Fibroblast of skin of right biceps (primary cell): ENCODE results near the gene TRAPPC6A.

Experiments
- DNase-seq: peaks from one replicate; pipeline ENCODE4 v3.0.0-alpha.2; 2013

Gene TRAPPC6A

DNA sequence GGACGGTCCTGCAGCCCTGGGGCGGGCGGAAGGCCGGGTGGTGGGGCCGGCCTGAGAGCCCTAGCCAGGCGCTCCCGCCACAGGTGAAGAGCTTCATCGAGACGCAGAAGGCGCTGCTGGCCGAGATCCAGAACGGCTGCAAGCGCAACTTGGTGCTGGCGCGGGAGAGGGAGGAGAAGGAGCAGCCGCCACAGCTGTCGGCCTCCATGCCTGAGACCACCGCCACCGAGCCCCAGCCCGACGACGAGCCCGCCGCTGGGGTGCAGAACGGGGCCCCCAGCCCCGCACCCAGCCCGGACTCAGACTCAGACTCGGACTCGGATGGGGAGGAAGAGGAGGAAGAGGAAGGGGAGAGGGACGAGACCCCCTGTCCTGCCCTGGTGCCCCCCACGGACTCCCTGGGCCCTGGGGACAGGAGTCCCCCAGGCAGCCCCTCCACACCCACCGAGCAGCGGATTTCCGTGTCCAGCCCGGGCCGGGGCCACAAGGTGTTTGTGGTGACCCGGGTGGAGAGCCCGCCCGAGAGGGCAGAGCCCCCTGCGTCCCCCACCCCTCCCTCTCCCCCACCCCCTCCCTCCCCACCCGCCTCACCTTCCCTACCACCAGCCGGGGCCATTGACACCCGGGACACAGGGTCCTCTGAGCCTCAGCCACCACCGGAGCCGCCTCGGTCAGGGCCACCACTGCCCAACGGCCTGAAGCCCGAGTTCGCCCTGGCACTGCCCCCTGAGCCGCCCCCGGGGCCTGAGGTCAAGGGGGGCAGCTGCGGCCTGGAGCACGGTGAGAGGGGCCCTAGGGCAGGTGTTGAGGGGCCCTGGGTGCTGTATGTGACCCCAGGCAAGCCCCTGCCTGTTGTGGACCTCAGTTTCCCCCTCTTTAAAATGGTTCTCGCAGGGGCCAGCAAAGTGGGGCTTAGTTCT lies 32.5 kb downstream of the TRAPPC6A start:
- no peak for DNase-seq

DNA sequence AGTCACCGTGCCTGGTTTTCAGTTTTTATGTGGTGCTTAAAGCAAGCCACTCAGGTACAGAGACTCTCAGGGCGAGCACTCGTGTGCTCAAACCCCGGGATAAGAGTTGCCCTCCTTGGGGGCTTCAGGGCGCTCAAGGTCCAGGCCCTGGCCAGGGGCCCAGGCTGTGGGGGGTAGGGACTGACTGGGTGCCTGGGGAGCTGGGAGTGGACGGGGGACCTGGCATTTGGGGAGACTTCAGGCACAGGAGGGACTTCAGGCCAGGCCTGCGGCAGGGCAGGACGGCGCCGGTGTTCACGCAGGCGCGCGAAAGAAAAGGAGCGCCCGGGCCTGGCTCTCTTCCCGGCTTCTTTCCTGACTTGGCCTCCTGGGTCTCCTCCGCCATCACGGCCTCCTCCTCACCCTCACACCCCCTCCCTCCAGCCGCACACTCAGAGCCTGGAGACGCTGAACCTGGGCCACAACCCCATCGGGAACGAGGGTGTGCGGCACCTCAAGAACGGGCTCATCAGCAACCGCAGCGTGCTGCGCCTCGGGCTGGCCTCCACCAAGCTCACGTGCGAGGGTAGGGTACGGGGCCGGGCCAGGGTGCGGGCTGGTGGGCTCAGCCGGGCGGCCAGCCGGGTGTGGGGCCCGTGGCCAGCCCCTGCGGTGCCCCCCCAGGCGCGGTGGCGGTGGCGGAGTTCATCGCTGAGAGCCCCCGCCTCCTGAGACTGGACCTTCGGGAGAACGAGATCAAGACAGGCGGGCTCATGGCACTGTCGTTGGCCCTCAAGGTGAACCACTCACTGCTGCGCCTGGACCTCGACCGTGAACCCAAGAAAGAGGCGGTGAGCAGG lies 33.4 kb downstream of the TRAPPC6A start:
- DNase-seq, result no peak

DNA sequence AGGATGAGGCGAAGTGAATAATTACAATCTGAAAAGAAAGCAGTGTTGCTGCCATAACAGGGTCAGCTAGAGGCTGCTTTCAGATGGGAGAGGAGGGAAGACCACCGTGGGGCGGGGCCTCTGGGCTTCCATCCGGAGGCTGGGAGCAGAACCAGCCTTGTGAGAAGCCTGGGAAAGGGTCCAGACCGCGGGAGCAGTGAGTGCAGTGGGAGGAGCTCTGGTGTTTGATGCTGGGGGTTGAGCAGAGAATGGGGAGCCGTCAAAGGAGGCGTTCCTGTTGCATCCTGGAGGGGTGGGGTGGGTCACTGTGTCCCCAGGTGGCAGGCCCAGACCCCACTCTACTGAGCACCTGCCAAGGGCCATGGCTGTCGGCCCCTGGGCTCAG lies 35.3 kb downstream of the TRAPPC6A start:
- no peak for DNase-seq

DNA sequence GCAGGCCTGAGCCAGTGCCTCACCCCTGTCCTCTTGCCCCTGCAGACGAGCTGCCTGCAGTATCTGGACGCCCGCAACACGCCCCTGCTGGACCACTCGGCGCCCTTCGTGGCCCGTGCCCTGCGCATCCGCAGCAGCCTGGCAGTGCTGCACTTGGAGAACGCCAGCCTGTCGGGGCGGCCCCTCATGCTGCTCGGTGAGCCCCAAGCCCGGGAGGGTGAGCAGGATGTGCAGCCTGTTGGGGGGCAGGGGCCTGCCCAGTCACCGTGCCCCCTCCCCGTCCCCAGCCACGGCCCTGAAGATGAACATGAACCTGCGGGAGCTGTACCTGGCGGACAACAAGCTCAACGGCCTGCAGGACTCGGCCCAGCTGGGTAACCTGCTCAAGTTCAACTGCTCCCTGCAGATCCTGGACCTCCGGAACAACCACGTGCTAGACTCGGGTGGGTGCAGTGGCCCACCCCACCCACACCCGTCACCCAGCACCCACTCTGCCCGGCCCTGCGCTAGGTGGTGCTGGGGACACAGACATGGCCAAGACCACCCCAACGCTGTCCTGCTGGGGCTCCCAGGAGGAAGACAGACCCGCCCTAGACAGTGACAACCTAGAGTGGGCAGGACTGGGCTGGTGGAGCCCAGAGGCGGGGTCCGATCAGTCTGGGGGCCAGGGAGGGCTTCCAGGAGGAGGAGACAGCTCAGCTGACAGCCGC lies 35.9 kb downstream of the TRAPPC6A start:
- DNase-seq, result no peak

DNA sequence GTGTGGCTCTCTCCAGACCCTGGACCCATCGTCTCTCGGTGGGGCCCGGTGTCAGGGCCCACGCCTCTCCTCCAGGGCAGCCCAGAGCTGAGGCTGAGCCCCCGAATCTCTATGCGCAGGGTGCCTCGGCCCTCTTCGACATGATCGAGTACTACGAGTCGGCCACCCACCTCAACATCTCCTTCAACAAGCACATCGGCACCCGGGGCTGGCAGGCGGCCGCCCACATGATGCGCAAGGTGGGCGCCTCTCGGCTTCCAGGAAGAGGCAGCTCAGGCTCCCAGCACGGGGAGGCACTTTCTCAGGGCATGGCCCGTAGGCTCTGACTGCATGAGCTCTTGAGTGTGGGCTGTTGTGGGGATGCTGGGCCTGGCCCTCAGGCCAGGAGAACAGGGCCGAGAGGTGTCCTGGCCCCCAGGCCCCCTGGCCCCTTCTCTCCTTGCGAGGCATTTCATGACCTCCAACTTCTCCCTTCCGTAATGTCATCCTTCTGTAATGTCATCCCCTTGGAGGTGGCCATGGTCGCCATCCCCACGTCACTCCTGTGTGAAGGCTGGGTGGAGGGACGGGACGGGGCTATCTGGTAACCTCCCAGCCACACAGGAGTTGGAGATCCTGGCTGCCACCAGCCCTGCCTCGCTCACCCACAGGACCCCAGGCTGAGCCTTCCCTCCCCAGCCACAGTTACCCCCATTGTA lies 36.7 kb downstream of the TRAPPC6A start:
- no peak for DNase-seq

DNA sequence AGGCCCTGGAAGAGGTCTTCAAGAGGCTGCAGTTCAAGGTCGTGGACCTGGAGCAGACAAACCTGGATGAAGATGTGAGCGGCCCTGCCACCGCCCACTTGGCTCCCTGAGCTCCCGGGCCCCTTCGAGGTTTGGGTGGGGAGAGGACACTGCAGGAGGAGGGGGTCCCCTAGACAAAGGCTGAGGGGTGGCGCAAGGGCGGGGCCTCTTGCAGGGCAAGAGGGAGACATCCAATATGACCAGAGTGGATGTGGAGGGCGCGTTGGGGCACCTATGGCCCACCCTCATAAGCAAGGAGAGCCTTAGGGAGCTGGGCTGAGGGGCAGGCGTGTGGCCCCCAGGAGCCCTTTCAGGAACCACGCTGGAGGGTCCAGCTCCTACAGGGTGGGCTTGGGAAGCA lies 37.5 kb downstream of the TRAPPC6A start:
- no peak for DNase-seq

DNA sequence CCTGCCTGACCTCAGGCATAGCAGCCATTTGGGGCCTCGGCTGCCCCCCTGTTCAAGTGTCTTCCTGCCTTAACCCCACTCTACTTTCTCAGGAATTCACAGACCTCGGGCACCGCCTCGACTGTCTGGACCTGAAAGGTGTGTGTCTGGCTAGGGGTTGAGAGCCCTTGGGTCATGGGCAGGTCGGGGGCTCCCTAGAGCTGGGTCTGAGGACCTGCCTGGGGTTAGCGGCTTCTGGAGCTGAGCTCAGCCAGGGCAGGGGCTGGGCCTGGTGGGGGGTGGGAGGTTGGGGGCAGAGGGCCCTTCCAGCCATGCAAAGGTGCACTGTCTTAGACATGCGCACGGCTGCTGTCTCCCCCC lies 37.9 kb downstream of the TRAPPC6A start:
- DNase-seq, result no peak

DNA sequence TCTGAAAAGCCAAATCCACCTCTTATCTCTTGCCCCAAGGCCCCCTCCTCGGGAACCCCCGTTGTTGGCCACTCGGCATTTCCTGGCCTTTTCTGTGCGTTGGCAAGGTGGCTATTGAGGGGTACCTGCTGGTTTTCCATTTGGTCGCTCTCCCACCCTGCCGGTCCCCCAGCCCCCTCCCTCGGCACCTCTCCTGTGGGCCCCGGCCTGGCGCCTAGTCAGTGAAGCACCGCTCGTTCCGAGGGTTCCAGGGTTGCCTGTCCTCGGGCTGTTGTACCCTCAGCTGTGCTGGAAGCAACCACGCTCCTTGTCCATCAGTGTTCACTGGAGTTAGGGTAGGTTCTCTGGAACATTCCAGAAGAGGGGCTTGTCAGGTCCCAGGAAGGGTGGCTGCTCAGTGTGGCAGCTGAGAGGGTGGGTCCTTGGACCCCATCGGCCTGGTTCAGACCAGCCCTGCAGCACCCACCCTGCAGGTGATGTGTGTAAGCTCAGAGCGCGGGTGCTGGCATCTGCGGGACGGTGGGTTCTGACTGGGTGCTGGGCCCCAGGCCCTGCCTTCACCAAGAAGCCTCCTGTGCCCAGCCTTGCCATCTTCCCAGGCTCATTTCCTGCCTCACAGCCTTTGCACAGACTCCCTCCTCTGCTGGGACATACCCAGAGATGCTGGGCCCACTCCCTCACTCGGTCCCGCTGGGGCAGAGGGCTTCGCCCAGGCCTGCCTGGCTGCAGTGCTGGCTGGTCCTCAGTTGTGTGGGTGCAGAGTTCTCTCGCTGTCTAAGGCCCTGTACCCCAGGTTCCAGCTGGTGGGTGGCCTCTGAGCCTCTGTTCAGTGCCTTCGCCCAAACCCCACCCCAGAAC lies 38.5 kb downstream of the TRAPPC6A start:
- DNase-seq, result no peak

DNA sequence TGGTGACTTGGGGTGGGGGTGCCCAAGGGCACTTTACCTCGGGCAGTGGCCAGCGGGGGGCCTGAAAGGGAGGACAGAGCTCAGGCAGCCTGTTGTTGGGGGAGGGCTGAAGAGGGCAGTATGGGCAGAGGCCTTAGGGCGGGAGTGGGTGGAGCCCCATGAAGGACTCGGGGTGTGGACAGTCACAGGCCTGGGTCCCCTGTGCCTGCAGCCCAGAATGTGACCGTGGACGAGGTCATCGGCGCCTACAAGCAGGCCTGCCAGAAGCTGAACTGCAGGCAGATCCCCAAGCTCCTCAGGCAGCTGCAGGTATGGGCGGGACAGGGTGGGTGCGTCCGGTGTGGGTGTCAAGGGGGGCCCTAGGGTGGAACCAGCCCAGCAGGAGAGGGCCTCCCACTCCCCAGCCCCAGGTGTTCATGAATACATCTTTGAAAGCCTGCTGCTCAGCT lies 39.7 kb downstream of the TRAPPC6A start:
- DNase-seq, result no peak

DNA sequence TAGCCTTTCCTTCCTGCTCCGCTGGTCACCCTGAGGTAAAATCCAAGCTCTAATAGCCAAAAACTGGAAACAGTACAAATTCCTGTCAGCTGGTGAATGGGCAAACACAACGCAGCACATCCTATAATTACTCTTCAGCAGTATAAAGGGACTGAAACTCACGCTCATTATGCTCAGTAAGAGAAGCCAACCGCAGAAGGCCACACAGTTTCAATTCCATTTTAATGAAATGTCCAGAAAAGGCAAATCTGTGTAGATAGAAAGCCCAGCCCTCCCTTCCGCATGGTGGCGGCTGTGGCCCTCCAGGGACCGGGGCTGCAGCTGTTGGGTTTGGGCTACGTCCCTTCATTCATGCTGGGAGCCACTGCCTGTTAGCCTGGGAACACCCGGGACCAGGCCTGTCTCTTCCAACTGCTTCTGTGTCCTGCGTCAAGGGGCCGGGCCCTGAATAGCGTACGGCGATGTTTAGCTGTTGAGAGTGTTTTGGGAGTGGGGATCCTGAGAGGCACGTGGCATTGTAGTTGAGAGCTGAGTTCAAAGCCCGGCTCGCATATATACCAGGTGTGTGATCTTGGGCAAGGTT lies 40.8 kb downstream of the TRAPPC6A start:
- no peak for DNase-seq

DNA sequence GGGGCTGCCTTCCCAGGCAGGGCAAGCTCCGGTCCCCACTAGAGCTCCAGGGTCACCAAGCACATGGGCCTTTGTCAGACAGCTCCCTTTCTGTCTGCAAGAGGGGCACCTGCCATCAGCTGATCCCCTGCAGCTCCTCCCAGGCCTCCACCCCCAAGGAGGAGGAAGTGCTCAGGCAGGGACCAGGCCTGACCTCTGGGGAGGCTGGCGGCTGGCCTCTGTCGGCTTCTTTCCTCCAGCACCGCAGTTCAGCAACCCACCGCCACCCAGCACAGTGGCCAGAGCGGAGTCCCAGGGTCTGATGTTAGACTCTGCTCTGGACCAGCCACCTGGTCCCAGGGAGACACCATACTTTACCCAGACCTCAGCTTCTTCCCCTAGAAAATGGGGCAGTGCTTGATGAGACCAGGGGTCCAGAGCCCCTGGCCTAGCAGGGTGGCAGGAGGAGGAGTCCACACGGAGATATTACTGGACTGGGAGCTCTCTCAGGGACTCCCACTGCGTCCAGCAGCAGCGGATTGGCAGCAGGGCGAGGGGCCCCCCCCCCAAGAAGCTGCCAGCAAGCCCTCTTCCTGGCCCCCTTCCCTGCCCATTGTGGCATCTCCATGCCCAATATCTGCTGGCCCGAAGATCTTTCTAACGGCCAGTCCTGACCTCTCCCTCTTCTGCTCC lies 41.4 kb downstream of the TRAPPC6A start:
- DNase-seq, result no peak

DNA sequence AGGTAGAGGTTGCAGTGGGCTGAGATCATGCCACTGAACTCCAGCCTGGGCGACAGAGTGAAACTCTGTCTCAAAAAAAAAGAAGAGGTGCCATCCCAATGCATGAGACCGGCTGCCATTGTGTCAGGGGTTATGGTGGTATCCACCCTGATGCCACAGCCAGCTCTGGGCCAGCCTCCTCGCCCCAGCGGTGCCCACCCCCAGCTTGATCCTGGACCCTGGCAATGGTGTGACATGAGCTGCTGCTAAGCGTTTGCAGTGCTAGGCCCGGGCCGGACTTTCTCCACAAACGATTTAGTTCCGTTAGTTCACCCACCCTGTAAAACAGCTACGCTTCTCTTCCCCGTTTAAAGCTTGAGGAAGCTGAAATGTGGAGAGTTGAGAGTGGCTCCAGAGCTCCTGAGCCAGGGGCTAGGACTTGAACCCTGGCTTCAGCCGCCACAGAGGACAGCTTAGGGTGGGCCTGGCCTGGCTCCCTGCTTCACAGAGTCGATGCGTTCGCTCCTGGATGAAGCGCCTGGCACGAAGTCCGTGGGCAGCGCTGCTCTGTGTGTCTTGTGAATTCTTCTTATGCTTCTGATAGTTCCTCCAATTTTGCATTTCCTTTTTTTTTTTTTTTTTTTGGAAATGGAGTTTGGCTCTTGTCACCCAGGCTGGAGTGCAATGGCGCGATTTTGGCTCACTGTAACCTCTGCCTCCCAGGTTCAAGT lies 42.7 kb downstream of the TRAPPC6A start:
- DNase-seq, result no peak

DNA sequence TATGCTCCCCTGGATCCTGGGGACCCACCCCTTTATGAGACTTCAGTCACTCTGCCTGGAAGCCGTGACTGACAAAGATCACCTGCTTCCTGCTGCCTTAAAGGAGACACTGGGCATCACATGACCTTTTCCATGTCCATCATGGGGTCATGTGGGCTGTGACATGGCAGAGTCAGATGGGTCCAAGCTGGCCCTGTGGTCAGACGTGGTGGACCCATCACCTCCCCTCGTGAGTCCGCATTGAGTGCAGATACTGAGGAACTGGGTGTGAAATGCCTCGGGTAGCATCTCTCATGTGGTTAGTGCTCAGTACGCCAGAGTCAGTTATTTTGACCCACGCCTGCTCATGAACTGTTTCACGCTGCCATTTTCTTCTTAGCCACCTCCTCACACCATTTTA lies 44.4 kb downstream of the TRAPPC6A start:
- no peak for DNase-seq

DNA sequence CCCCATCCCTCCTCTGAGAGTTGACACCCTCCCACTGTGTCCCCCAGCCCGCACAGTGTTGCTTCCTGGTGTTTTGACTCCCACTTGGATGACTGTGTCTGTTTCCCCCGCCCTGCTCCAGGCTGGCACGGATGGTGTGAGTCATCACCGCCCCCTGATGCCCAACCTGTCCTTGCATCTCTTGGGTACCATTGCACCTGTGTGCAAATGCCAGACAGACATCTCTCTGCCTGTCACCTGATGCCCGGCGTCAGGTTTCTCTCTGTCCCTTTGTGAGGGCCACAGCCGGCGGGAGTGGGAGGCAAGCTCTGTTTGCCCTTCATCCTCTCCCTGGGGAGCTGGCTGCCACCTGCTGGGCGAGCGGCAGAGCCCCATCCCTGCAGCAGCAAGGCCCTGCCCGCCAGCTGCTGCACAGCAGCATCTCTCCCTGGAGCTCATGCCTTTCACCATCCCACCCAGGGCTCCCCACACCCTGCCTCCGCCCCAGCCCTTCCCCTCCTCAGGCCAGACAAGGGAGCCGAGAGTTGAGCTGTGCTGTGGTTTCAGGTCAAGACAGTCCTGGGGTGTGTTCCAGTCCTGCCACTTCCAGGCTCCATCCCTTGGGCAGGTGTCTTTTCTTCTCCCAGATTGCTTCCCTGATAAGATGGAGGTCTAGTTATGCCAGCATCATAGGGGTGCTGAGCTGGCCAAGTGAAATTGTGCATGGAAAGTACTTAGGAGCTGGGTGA lies 47.0 kb downstream of the TRAPPC6A start:
- DNase-seq, result no peak

DNA sequence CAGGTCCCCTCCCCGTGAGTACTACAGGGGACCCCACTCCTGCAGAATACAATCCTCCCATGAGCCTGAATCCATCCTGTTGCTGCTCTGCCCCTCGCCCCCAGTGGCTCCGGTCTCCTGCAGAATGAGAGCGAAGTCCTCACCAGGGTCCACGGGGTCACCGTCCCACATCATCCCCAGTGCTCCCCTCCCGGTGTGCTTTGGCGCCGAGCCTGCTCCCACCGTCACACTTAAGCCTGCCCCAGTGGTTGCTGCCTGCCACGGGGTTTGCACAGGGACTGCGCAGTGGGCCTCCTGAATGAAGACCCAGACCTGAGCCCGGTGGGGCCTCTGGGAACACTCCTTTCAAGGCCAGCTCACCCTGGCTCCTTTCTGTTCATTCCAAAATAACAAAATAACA lies 47.8 kb downstream of the TRAPPC6A start:
- no peak for DNase-seq

DNA sequence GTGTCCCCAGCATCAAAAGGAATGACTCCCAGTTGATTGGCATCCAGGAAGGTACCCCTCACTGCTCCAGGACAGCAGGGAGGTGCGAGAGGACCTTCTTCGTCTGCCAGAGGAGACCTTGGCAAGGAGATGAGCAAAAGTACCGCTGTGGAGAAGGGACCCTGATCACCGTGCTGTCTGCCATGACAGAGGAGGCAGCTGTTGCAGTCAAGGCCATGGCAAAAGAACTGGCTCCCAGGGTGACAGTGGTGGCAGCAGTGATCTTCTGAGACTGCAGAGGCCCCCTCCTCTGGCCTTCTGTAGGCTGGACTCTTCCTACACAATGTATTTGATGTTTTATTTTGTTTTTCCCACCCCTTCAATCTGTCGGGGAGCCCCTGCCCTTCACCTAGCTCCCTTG lies 49.2 kb downstream of the TRAPPC6A start:
- DNase-seq, result no peak

DNA sequence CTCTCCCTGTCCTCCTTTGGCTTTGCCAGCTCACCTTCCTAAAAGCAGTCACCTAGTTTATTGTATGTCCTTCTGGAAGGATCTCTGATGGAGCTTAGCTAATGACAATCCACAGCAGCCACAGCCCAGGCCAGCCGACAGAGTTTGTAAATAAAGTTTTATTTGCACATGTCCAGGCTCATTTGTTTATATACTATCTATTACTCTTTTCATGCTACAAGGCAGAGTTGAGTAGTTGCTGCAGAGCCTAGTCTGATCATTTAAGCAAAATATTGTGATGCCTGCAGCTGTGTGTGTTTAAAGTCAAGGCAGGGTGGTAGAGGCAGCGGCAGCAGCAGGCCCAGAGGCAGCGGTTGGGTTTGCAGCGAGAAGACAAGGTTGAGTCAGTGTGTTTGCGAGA lies 49.9 kb downstream of the TRAPPC6A start:
- DNase-seq, result no peak

DNA sequence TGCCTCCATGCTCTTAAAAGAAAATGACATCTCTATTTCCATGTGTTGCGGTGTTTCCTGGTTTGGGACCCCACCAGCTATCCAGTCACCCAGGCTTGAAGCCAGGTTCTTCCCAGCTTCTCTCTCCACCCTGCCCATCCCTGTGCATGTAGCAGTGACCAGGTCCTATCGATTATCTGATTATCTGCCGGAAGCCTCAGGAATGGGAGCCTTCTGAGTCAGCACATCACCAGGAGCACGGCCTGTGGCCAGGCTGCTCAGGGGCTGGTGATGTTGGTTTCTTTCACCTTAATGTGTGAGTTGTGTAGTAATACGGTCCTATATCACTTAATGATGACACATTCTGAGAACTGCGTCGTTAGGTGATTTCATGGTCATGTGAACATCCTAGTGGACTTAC lies 51.4 kb downstream of the TRAPPC6A start:
- DNase-seq, result no peak

DNA sequence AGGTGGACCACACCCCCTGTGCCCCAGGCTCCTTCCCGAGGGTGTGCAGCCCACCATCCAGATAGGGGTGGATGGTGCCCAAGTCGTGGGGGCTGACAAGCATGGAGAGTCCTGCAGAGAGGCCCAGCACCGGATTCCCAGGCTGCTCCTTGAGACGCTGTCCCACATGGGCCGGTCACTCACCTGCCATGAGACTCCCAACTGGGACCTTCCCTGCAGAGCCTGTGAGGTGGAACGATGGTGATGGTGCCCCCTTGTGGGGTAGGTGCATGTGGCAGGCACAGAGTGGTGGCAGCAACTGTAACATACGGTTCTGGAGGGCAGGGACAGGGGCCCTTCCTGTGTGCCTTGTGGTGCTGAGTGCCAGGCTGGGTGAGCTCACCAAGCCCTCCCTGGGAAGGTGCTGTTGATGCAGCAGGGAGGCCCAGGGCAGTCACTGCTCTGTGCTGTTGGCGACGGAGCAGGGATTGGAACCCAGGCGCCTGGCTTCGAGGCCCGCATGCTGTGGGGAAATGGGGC lies 52.0 kb downstream of the TRAPPC6A start:
- peak; percentile 46 for DNase-seq
